Prostate gland (tissue), 2 donors: ENCODE measurements around the gene PCDH9.

Source experiments
- POLR2A ChIP-seq: fragments of 450-650 bp; IDR thresholded peaks from one replicate; pipeline ENCODE4 v1.6.1; 2016; ENCODE audit warnings: antibody characterized with exemption, mild to moderate bottlenecking
- POLR2AphosphoS5 ChIP-seq: sonication (generic); formaldehyde crosslinking; IDR thresholded peaks from one replicate; pipeline ENCODE4 v1.6.1; 2017; ENCODE audit warnings: antibody characterized with exemption
- TF ChIP-seq, protein P1 (sequence below), 4 experiments: fragments of 200-600 bp in 2 of 4; fragments of 450-650 bp in 2 of 4; sonication (generic) in 2 of 4; IDR thresholded peaks; 1 replicate in 3 of 4; 2 replicates in 1 of 4; pipeline ENCODE4 v1.5.1; 2016 to 2019; ENCODE audit warnings: antibody characterized with exemption in 4 of 4, mild to moderate bottlenecking in 2 of 4, moderate library complexity in 2 of 4

DNA sequence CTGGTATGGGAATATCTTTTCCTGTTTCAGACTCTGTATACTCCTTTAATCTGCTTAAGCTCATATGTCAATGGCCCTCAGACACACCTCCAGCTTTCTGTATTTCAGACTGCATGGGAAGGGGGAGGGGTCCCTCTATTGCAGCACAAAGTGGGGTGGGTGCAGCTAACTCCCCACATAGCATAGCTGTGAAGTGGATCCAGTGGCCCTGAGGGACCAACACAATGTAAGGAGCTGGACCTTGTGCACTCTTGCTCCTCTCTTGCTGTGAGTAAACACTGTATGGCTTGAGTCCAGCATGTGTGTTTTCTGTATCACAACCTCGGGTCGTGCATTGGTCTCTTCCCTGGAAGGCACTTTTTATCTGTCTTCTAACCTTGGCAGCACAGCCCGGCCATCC is 669.9 kb downstream of the PCDH9 start:
- TF ChIP-seq POLR2A (no peak), POLR2AphosphoS5 (no peak)
- TF ChIP-seq, protein P1, sequence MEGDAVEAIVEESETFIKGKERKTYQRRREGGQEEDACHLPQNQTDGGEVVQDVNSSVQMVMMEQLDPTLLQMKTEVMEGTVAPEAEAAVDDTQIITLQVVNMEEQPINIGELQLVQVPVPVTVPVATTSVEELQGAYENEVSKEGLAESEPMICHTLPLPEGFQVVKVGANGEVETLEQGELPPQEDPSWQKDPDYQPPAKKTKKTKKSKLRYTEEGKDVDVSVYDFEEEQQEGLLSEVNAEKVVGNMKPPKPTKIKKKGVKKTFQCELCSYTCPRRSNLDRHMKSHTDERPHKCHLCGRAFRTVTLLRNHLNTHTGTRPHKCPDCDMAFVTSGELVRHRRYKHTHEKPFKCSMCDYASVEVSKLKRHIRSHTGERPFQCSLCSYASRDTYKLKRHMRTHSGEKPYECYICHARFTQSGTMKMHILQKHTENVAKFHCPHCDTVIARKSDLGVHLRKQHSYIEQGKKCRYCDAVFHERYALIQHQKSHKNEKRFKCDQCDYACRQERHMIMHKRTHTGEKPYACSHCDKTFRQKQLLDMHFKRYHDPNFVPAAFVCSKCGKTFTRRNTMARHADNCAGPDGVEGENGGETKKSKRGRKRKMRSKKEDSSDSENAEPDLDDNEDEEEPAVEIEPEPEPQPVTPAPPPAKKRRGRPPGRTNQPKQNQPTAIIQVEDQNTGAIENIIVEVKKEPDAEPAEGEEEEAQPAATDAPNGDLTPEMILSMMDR (IDR thresholded peaks at IDR 0.05): no peak
